CD4-positive, alpha-beta T cell treated with Interleukin-10 for 1 hour (primary cell): ENCODE results near the gene BUB3.

ENCODE experiments used
- DNase-seq: peaks from one replicate; pipeline ENCODE4 v3.0.0-alpha.2; 2020

BUB3 gene

GRCh38 chr10:123141791-123142700 lies 12.2 kb upstream of the BUB3 start:
- DNase-seq = no peak

DNA sequence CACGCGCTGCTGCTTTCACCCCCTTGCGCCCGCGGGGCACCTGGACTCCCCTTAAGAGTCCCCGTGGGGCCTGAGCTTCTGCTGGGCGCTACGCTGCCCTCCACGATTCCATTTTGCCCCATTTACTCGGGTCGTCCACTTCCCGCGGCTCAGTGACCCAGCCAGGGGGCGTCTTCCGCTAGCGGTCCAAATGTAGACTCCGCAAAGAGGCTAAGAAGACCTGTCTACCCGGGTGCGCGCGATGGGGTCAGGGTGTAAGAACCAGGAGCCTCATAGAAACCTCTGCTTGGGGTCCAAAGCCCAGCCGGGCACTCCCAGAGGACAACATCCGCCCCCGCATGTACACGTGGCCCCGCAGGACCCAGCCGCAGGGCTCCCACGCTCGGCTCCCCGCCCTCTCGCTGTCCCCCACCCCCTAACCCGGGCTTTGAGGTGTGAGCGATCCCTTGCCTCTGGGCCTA lies 11.5 kb upstream of the BUB3 start:
- no peak for DNase-seq

- no peak for DNase-seq
These were observed 10.9 kb upstream of the BUB3 start for GRCh38 chr10:123143162-123143824.

GRCh38 chr10:123143825-123144168 lies 10.4 kb upstream of the BUB3 start:
- no peak for DNase-seq

DNA sequence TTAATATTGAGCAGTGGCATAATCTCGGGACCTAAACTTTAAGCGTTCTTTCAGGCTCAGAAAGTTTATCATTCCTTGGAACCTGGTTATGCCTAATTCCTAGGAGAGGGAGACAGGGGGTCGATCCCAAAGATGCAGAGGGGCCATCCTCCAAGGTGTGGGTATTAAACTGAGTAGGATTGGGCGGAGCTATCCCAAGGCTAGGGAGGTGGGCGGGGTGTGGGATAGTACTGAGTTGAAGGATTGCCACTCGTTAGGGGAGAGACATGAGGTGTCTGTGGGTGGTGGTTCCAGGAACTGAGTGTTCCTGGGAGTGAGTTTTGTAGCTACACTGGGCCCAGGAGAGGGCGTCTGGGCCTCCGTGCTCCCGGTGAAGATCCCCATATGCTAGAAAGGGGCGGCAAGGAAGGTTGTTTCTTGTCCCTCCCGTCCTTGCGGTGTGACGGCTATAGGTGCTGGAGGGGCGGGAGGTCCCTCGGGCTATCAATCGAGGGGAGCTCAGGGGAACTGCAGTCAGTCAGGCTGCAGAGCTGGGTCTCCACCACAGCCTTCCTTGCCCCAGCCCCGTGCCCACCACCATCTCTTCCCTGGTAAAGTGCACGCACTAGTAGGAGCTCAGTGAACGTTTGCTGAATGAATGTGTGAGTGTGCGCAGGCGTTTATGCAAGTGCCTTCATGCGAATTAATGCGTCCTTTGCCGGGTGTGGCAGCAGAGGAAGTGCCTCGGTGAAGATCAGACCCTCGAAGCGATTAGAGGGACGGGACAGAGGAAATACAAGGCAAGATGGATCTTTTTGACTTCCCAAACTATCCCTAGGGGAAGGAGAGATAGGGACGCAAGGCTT lies 9.3 kb upstream of the BUB3 start:
- DNase-seq = no peak

- no peak for DNase-seq
These were observed 8.6 kb upstream of the BUB3 start for GRCh38 chr10:123145542-123146012.

DNA sequence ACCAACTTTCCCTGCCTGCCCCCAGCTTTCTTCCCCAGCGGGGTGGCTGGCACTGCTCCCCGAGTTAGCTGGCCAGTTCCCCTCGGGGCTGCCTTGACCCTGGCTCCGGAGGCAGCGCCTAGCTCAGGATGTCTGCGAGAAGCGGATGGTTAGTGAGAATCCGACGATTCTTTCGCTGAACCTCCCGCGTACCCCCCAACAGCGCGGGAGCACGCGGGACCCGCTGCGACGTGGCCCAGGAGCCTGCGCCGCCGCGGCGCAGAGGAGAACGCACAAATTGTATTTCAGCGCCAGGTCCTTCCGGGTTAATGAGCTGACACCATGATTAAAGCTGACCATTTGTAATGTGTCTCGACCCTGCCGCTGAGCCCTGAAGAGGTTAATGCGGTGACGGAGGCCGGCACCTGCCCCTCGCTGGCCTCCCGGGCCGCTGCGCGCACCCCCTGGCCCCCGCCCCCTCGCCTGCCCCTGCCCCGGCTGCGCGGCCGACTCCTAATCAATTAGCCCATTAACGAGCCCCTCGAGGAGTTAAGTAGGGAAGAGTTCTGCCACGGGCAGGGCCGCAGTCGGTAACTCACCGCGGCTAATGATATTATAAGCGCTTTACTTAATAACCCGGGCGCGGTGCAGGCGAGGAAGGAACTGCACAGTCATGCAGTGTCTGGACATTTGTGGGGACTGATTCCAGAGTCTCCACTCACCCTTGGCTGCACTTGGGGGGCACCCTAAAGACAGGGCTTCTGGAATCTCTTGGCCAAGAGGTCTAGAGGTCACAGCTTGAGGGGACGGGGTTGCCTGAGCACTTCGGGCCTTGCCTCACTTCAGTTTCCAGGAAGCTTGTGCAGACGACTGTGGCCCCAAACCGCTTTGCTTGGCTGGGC lies 7.9 kb upstream of the BUB3 start:
- DNase-seq = no peak

DNA sequence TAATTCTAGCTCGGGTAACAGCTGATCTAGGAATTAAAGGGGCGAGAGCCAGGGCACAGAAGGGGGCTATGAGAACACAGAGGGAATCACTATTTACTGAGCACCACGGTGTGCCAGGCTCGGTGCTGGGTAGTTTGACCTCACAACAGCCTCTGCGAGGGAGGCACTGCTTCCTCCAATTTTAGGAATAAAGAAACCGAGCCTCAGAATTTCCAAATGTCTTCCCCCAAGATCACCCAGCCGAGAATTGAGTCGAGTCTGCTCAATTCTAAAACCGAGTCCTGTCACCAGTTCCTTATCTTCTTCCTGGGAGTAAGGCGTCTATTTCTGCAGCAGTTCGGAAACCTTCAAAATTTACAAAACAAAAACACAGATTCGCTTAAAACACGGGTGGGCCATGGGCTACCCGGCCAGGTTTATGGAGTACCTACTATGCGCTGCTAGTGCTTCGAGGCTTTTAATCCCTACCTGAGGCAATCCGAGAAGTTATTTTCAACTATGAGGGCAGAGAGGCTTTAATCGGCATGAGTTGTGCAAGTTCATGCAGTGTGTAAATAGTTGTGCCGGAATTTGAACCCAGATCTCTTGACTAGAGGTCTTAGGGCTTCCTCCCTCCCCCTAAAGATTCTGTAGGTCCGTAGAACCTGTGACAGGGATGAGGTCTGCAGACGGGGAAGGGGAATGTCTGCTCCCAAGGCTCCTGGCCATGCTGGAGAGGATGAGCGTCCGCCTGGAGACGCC lies 7.1 kb upstream of the BUB3 start:
- no peak for DNase-seq

DNA sequence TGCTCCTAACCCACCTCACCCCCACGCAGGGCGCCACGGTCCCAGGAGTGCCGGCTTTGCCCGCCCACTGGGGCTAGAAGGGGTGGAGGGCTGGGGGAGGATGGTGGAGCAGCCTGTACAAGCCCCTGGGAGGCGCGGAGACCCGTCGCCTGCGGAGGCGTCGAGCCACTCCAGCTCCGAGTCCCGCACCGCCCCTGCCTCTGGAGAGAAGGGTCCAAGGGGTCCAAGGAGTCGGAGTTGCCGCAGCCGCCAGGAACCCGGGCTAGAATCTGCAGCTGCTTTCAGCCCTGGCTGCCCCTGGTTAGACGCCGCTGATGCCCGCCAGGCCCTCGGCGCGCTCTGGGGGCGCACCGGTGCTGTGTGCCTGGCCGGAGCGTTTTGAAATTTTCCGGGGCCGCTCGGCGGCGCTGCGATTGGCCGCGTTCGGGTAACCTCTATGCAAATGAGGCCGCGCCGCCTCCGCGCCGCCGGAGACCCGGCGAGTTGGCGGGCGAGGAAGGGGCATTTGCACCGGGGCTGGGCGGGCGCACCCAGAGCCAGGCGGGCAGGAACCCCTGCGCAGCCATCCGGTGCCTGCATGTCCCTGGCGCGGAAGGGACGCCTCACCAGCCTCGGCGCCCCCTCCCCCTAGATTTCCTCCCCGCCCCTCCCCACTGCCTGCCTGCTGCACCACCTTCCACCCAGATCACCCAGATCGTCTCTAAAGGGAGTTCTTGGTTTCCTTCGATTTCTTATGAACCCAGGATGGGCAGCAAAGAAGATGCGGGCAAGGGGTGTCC lies 6.4 kb upstream of the BUB3 start, which contains the start of gene HMX2:
Gene HMX2, plus strand, starts transcription at position 502 of the 779 bp plus-strand sequence. Its CDS starts 243 bp downstream, at position 745.
- DNase-seq = peak; percentile 30

GRCh38 chr10:123148414-123149161 lies 5.6 kb upstream of the BUB3 start:
- DNase-seq = no peak

GRCh38 chr10:123149162-123149567 lies 5.0 kb upstream of the BUB3 start:
- no peak for DNase-seq

DNA sequence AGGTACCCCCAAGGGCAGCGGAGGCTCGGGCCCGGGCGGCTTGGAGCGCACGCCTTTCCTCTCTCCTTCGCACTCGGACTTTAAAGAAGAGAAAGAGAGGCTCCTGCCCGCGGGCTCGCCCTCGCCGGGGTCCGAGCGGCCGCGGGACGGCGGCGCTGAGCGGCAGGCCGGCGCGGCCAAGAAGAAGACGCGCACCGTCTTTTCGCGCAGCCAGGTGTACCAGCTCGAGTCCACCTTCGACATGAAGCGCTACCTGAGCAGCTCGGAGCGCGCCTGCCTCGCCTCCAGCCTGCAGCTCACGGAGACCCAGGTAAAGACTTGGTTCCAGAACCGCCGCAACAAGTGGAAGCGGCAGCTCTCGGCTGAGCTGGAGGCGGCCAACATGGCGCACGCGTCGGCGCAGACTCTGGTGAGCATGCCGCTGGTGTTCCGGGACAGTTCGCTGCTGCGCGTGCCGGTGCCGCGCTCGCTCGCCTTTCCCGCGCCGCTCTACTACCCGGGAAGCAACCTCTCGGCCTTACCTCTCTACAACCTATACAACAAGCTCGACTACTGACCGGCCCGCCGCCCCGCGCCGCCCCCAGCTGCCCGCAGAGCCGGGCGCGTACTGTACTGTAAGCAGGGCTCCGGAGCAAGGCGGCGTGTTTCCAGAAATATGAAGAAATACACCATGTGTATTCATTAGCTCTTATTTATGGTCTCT lies 4.5 kb upstream of the BUB3 start:
- peak; percentile 43 for DNase-seq

GRCh38 chr10:123150271-123150985 lies 3.8 kb upstream of the BUB3 start:
- DNase-seq = no peak

GRCh38 chr10:123150986-123151736 lies 3.0 kb upstream of the BUB3 start:
- DNase-seq = no peak

DNA sequence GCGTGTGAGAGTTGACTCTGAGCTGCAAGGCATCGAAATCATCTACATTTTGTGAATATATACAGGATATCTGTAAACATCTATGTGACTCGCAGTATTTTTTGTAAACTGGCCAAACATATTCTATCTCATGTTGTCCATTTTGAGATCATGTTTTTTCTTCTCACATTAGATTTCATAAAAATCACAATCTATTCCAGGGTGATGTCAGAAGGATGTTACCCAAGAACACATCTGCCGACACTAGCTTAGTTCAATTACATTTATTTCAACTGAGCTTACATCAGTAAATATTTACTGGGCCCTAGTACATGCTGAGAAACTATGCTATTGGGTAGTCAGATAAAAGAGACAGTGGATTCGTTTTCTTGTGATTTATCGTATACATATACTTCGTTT lies 2.5 kb upstream of the BUB3 start:
- DNase-seq = no peak

DNA sequence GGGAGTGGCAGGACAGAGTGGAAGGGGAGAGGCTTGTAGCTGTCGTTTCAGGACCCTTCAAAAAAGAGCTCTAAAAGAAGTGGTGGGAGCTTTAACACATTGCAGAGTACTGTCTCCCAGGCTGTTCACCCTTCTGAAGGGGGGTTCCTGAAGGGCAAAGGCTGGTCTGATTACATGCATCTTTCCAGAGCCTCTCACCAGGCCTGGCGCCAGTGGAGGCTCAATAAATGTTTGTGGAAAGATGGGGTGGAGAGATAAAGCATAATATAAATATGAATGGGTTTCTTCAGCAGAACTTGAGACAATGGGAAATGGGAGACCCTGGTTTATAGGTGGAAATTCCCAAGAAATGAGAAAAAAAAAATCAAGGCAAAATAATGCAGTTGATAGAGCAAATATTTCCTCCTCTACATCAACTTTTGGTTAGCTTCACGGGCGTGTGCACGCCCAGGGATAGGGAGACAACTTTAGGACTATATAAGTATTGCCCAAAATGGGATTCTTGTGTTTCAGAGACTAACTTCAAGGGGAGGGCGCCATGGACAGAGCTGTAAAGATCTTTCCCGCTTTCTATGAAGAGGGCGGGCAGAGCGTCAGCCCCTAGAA lies 613 bp upstream of the BUB3 start:
- no peak for DNase-seq
